Astrocyte (in vitro differentiated cells and primary cell): ENCODE measurements around the gene FARS2. TPM values are rescaled to one million over a fixed set of nuclear protein-coding genes. Genes with fewer than 3 reads are reported as not detected.

Experiments
- DNase-seq: peaks from one replicate; pipeline ENCODE4 v3.0.0-alpha.2; 2010; ENCODE audit warnings: low read depth
- FAIRE-seq: peaks from 2 replicates; lab custom pipeline; 2011; peaks lifted over from hg19 to GRCh38; lab: Jason Lieb, UNC
- H2AFZ ChIP-seq: 2 replicates; pipeline ENCODE4 v1.6.0; 2012; ENCODE audit warnings: low read depth, low read length, inconsistent platforms
- H3K27ac ChIP-seq: 2 replicates; pipeline ENCODE4 v1.5.1; 2011; ENCODE audit warnings: low read depth, low read length, inconsistent platforms
- H3K27me3 ChIP-seq: 2 replicates; pipeline ENCODE4 v1.6.0; 2011; ENCODE audit warnings: low read length, inconsistent platforms; ENCODE audit not compliant: insufficient read depth
- H3K36me3 ChIP-seq: 2 replicates; pipeline ENCODE4 v1.5.1; 2011; ENCODE audit warnings: low read length, inconsistent platforms; ENCODE audit not compliant: insufficient read depth
- H3K4me1 ChIP-seq: 2 replicates; pipeline ENCODE4 v1.5.1; 2011; ENCODE audit warnings: low read length, inconsistent platforms; ENCODE audit not compliant: insufficient read depth
- H3K4me2 ChIP-seq: 2 replicates; pipeline ENCODE4 v1.6.0; 2012; ENCODE audit warnings: low read length, inconsistent platforms
- H3K4me3 ChIP-seq: 2 replicates; pipeline ENCODE4 v1.5.1; 2011; ENCODE audit warnings: low read depth, mild to moderate bottlenecking, low read length, inconsistent platforms; ENCODE audit not compliant: insufficient read depth
- H3K79me2 ChIP-seq: 2 replicates; pipeline ENCODE4 v1.6.0; 2012; ENCODE audit warnings: mild to moderate bottlenecking, low read length, inconsistent platforms; ENCODE audit not compliant: insufficient read depth
- H3K9ac ChIP-seq: 2 replicates; pipeline ENCODE4 v1.6.0; 2012; ENCODE audit warnings: mild to moderate bottlenecking, low read length, inconsistent platforms
- H3K9me3 ChIP-seq: 2 replicates; pipeline ENCODE4 v1.5.1; 2012; ENCODE audit warnings: low read depth, mild to moderate bottlenecking, low read length, inconsistent platforms; ENCODE audit not compliant: insufficient read depth
- H4K20me1 ChIP-seq: 2 replicates; pipeline ENCODE4 v1.6.0; 2012; ENCODE audit warnings: low read length, inconsistent platforms; ENCODE audit not compliant: insufficient read depth
- H3K27ac Mint-ChIP-seq: one replicate; pipeline ENCODE4 v1.8.0; 2021; ENCODE audit warnings: mild to moderate bottlenecking, mixed read lengths; ENCODE audit not compliant: unreplicated experiment
- H3K27me3 Mint-ChIP-seq: one replicate; pipeline ENCODE4 v1.8.0; 2021; ENCODE audit warnings: low read depth, mixed read lengths; ENCODE audit not compliant: unreplicated experiment
- H3K36me3 Mint-ChIP-seq: one replicate; pipeline ENCODE4 v1.8.0; 2021; ENCODE audit warnings: low read depth, mixed read lengths; ENCODE audit not compliant: unreplicated experiment
- H3K4me1 Mint-ChIP-seq: one replicate; pipeline ENCODE4 v1.8.0; 2021; ENCODE audit warnings: low read depth, mixed read lengths; ENCODE audit not compliant: unreplicated experiment
- H3K4me3 Mint-ChIP-seq: one replicate; pipeline ENCODE4 v1.8.0; 2021; ENCODE audit warnings: mild to moderate bottlenecking, moderate library complexity, mixed read lengths; ENCODE audit not compliant: unreplicated experiment
- H3K9me3 Mint-ChIP-seq: one replicate; pipeline ENCODE4 v1.8.0; 2021; ENCODE audit warnings: mild to moderate bottlenecking, mixed read lengths; ENCODE audit not compliant: unreplicated experiment
- CTCF ChIP-seq: IDR thresholded peaks from 2 replicates; pipeline ENCODE4 v1.5.1; 2011; ENCODE audit warnings: low read depth, mild to moderate bottlenecking, inconsistent platforms, low read length, moderate library complexity; ENCODE audit not compliant: insufficient read depth
- EZH2 ChIP-seq: IDR thresholded peaks from 2 replicates; pipeline ENCODE4 v1.6.1; 2012; ENCODE audit warnings: mild to moderate bottlenecking, low read length, inconsistent platforms; ENCODE audit not compliant: insufficient read depth
- total RNA-seq: library from RNA; stranded (reverse); gene quantifications from 2 replicates; pipeline ENCODE4 v1.2.1, GENCODE V29; 2021

Gene FARS2
- total RNA-seq, 1 donor from 2014 or later: 13.3 TPM

GRCh38 chr6:5764401-5764955 lies 503.2 kb downstream of the FARS2 start:
- Mint-ChIP-seq H3K4me3 (no peak overlapping the region), H3K27me3 (no peaks in the 10 kb centered on the region), H3K27ac (no peak overlapping the region), H3K36me3 (peaks cover 5% of the 10 kb centered on the region), H3K4me1 (peaks cover 6% of the 10 kb centered on the region), H3K9me3 (peaks cover 11% of the 10 kb centered on the region)
- H3K4me2 ChIP-seq: peak overlapping the region; percentile 74
- no peaks in the 10 kb centered on the region for H3K27me3 ChIP-seq
- H3K79me2 ChIP-seq: no peaks in the 10 kb centered on the region
- no peak for TF ChIP-seq EZH2
- H3K9me3 ChIP-seq: no peaks in the 10 kb centered on the region
- no peaks in the 10 kb centered on the region for H3K36me3 ChIP-seq
- peak; percentile 60 for DNase-seq
- H4K20me1 ChIP-seq: no peaks in the 10 kb centered on the region
- peak overlapping the region; percentile 26 for H2AFZ ChIP-seq
- FAIRE-seq: no peak
- H3K4me3 ChIP-seq: peak overlapping the region; percentile 8
- H3K9ac ChIP-seq: peak overlapping the region; percentile 10
- H3K27ac ChIP-seq: no peak overlapping the region
- H3K4me1 ChIP-seq: peaks cover 19% of the 10 kb centered on the region

GRCh38 chr6:5765141-5765760 lies 503.9 kb downstream of the FARS2 start:
- no peaks in the 10 kb centered on the region for H3K79me2 ChIP-seq
- DNase-seq (no peak), FAIRE-seq (no peak)
- Mint-ChIP-seq H3K27me3 (no peaks in the 10 kb centered on the region), H3K36me3 (peaks cover 5% of the 10 kb centered on the region), H3K9me3 (peaks cover 11% of the 10 kb centered on the region), H3K4me1 (peaks cover 6% of the 10 kb centered on the region), H3K27ac (no peak overlapping the region), H3K4me3 (no peak overlapping the region)
- H4K20me1 ChIP-seq: no peaks in the 10 kb centered on the region
- H3K4me3 ChIP-seq: no peak overlapping the region
- H3K4me1 ChIP-seq: peaks cover 19% of the 10 kb centered on the region
- no peak for TF ChIP-seq EZH2
- no peak for TF ChIP-seq CTCF
- no peaks in the 10 kb centered on the region for H3K27me3 ChIP-seq
- peak overlapping the region; percentile 7 for H3K4me2 ChIP-seq
- H3K9me3 ChIP-seq: no peaks in the 10 kb centered on the region
- H3K9ac ChIP-seq: no peak overlapping the region
- no peak overlapping the region for H2AFZ ChIP-seq
- no peak overlapping the region for H3K27ac ChIP-seq
- no peaks in the 10 kb centered on the region for H3K36me3 ChIP-seq

- Histone ChIP-seq H3K27me3 (no peaks in the 10 kb centered on the region), H3K4me3 (no peak overlapping the region), H3K36me3 (no peaks in the 10 kb centered on the region), H4K20me1 (no peaks in the 10 kb centered on the region), H3K4me2 (no peak overlapping the region), H3K4me1 (peaks cover 19% of the 10 kb centered on the region), H3K9me3 (no peaks in the 10 kb centered on the region), H3K9ac (no peak overlapping the region), H3K27ac (no peak overlapping the region), H3K79me2 (no peaks in the 10 kb centered on the region), H2AFZ (no peak overlapping the region)
- H3K4me1 Mint-ChIP-seq: peaks cover 6% of the 10 kb centered on the region
- H3K9me3 Mint-ChIP-seq: peaks cover 11% of the 10 kb centered on the region
- FAIRE-seq: no peak
- no peak overlapping the region for H3K27ac Mint-ChIP-seq
- H3K36me3 Mint-ChIP-seq: peaks cover 5% of the 10 kb centered on the region
- no peak overlapping the region for H3K4me3 Mint-ChIP-seq
- TF ChIP-seq EZH2: no peak
- TF ChIP-seq CTCF: no peak
- H3K27me3 Mint-ChIP-seq: no peaks in the 10 kb centered on the region
- DNase-seq: no peak
Observed at GRCh38 chr6:5766260-5766659, 504.9 kb downstream of the FARS2 start.
